Muscle of leg (tissue), 11 donors: ENCODE measurements around the gene BZW2. TPM values are rescaled to one million over a fixed set of nuclear protein-coding genes. Genes with fewer than 3 reads are reported as not detected.

Source experiments
- DNase-seq: peaks from one replicate; pipeline ENCODE4 v3.0.0; 2013
- H3K27ac ChIP-seq: one replicate; pipeline ENCODE4 v1.5.1; 2013; ENCODE audit warnings: mild to moderate bottlenecking, low read length, control low read depth
- H3K27me3 ChIP-seq: one replicate; pipeline ENCODE4 v1.6.1; 2013; ENCODE audit warnings: low read length; ENCODE audit not compliant: control insufficient read depth, insufficient read depth
- H3K36me3 ChIP-seq: one replicate; pipeline ENCODE4 v1.6.1; 2013; ENCODE audit warnings: low read length; ENCODE audit not compliant: control insufficient read depth, insufficient read depth
- H3K4me1 ChIP-seq: one replicate; pipeline ENCODE4 v1.6.1; 2013; ENCODE audit warnings: low read length; ENCODE audit not compliant: control insufficient read depth, insufficient read depth
- H3K4me3 ChIP-seq: one replicate; pipeline ENCODE4 v1.5.1; 2013; ENCODE audit warnings: low read length, control low read depth
- H3K9me3 ChIP-seq: replicated peaks from 2 replicates; pipeline ENCODE4 v1.6.1; 2013; ENCODE audit warnings: low read depth, low read length; ENCODE audit not compliant: control insufficient read depth
- WGBS: methylation state at CpG from one replicate; pipeline ENCODE4 v1.1.5; 2013; ENCODE audit warnings: missing lambda C conversion rate; ENCODE audit not compliant: insufficient coverage; 5-methylcytosine and 5-hydroxymethylcytosine counted together
- polyA plus RNA-seq, 8 donors: library from polyadenylated mRNA; unstranded; fragments of 120-200 nt; gene quantifications; one replicate each; pipeline versions ENCODE4 v1.2.1 to v1.2.3, GENCODE V29; 2013; ENCODE audit warnings: inconsistent platforms in 1 of 8, low replicate concordance in 1 of 8; ENCODE audit not compliant: insufficient read length in 8 of 8, insufficient read depth in 1 of 8
- total RNA-seq: library from RNA; stranded (reverse); fragments of 120-200 nt; gene quantifications from one replicate; pipeline ENCODE4 v1.2.4, GENCODE V29; 2013

The BZW2 gene
- total and polyA plus RNA-seq, 9 donors: 119 to 186 (median 147) TPM

DNA sequence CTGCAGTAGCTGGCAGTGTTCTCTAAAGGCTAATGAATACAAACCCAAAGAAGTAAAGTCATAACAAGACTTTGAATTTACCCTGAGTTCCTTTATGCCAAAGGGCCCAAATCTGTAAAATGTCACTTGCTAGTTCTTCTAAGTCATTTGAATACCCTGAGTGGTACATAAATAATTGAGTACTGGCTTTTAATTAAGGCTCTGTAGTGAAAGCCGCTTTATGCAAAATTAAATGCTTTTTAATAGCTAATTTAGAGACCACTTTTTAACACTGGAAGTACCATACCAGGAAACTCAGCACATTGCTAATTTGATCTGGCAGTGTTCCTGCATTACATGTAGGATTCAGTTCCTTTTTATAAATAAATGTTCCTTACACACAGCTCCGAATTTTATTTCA is 83.6 kb downstream of the BZW2 start:
- H3K4me3 ChIP-seq: no peak overlapping the region
- H3K36me3 ChIP-seq: no peaks in the 10 kb centered on the region
- H3K27me3 ChIP-seq: no peaks in the 10 kb centered on the region
- H3K4me1 ChIP-seq: no peaks in the 10 kb centered on the region
- no peak overlapping the region for H3K27ac ChIP-seq
- no peak for DNase-seq
- no peaks in the 10 kb centered on the region for H3K9me3 ChIP-seq
- no CpG with 5 or more reads among the region's 2 CpGs for WGBS

DNA sequence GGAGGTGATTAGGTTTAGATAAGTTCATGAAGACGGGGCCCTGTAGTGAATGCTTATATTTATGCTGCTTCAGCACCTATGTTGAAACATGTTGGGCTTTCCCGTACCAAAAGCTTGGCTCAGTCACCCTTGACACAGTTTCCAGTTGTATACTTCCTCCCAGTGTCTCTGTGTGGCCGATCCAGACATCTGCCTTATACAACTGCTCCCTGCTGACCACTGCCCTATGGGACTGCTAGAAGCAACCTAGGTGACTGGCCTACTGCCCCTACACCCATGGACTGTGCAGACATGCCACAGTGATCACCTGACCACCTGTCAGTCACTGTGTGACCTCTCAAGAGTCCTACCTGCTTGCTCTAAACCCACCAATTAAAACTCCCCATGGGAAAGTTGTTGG is 85.0 kb downstream of the BZW2 start:
- Histone ChIP-seq H3K4me1 (no peaks in the 10 kb centered on the region), H3K36me3 (no peaks in the 10 kb centered on the region), H3K9me3 (no peaks in the 10 kb centered on the region), H3K4me3 (no peak overlapping the region), H3K27ac (no peak overlapping the region), H3K27me3 (no peaks in the 10 kb centered on the region)
- 78% methylated on average over 3 of the region's 3 CpGs for WGBS
- DNase-seq: no peak

DNA sequence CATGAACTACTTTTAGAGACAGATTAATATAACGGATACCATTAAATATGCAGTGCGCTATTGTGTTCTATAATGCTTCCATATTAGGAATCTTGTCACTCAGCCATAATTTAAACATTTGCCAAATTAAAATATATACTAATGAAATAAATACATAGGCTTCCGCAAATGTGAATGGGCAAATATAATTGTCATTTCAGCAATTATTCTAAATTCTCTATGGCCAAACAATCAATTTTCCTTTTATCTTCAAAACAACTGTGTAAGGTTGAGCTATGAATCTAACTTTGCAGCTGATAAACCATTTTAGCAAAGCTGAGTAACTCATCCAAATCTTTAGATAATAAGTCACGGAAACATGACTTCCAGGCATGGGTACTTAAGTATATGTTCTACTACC is 86.8 kb downstream of the BZW2 start:
- no peaks in the 10 kb centered on the region for H3K27me3 ChIP-seq
- H3K4me1 ChIP-seq: no peaks in the 10 kb centered on the region
- no peak overlapping the region for H3K4me3 ChIP-seq
- no peak for DNase-seq
- H3K9me3 ChIP-seq: no peaks in the 10 kb centered on the region
- H3K27ac ChIP-seq: no peak overlapping the region
- H3K36me3 ChIP-seq: no peaks in the 10 kb centered on the region
- no CpG with 5 or more reads among the region's 4 CpGs for WGBS

- no peaks in the 10 kb centered on the region for H3K9me3 ChIP-seq
- H3K36me3 ChIP-seq: no peaks in the 10 kb centered on the region
- no peak overlapping the region for H3K4me3 ChIP-seq
- no peak for DNase-seq
- no peaks in the 10 kb centered on the region for H3K27me3 ChIP-seq
- WGBS: 72% methylated on average over 2 of the region's 7 CpGs
- H3K4me1 ChIP-seq: no peaks in the 10 kb centered on the region
- no peak overlapping the region for H3K27ac ChIP-seq
Measured at GRCh38 chr7:16734148-16734726, 88.3 kb downstream of the BZW2 start.

GRCh38 chr7:16735020-16735419 is 89.0 kb downstream of the BZW2 start:
- H3K4me3 ChIP-seq: no peak overlapping the region
- WGBS: no CpG with 5 or more reads among the region's 4 CpGs
- no peaks in the 10 kb centered on the region for H3K4me1 ChIP-seq
- no peaks in the 10 kb centered on the region for H3K36me3 ChIP-seq
- H3K27ac ChIP-seq: no peak overlapping the region
- H3K9me3 ChIP-seq: no peaks in the 10 kb centered on the region
- no peak for DNase-seq
- H3K27me3 ChIP-seq: no peaks in the 10 kb centered on the region

DNA sequence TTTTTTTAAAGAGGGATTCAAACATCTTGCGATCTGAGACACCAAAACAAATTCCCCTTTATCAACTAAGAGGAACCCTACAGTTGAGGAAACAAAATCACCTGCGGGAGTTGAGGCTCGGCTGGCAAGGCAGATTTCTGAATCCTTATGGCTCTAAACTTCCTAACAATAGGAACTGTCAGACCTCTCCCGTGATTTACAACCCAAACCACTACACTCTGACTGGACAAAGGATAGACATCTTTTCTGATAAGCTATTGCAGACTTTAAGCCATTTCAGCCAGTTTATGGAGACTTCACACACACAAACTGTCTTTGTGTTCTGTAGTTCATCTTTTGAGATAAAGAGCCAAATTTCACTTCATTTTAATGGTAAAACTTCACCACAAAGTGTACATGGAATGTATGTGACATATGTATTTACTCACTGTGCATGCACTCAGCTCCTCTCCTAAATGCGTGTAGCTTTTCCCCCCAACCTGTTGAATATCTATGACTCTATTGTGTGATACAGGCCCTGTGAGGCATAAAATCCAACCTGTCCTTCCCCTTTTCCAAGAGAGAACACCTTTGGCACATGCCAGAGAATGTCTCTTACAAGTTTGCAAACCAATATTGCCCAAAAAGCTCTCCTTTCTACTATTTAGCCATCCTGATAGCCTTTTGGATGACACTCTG is 92.2 kb downstream of the BZW2 start:
- no peak for DNase-seq
- WGBS: 71% methylated on average over 3 of the region's 5 CpGs
- no peak overlapping the region for H3K4me3 ChIP-seq
- no peaks in the 10 kb centered on the region for H3K9me3 ChIP-seq
- H3K27me3 ChIP-seq: no peaks in the 10 kb centered on the region
- no peaks in the 10 kb centered on the region for H3K36me3 ChIP-seq
- H3K27ac ChIP-seq: no peak overlapping the region
- H3K4me1 ChIP-seq: no peaks in the 10 kb centered on the region

DNA sequence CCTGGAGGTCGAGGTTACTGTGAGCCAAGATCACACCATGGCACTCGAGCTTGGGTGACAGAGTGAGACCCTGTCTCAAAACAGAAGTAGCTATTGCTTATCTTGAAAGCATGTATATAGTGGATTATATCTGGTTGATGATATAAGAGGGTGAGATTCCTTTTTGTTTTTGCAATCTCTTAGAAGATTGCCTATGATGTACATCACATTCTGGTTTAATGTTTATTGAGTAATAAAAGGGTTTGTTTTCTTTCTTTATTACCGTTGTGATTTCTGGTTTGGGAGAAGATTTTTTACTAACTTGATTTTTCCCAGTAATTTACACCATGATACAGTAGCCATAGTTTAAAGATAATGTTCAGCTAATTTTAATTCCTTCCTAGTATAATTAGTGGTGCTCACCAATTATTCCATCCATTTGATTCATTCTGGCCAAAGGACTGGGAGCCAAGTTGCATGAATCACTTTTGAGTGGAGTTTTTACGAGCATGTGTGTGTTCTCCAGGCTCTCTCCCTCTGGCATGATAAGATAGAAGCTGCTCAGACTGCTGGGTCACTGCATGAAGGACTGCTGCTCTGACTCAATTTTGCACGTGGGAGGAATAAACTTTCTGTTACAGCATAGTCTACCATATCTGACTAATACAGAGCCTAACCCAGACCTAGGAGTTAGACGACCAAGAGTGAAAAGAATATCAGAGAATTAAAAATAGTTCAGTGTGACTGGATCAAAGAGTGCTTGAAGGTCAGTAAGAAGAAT is 94.1 kb downstream of the BZW2 start:
- Histone ChIP-seq H3K4me1 (no peaks in the 10 kb centered on the region), H3K36me3 (no peaks in the 10 kb centered on the region), H3K27me3 (no peaks in the 10 kb centered on the region), H3K27ac (no peak overlapping the region), H3K4me3 (no peak overlapping the region), H3K9me3 (no peaks in the 10 kb centered on the region)
- peak; percentile 18 for DNase-seq
- 94% methylated on average over 3 of the region's 6 CpGs for WGBS

- H3K4me3 ChIP-seq: no peak overlapping the region
- no peaks in the 10 kb centered on the region for H3K36me3 ChIP-seq
- H3K27me3 ChIP-seq: no peaks in the 10 kb centered on the region
- no peak for DNase-seq
- H3K4me1 ChIP-seq: no peaks in the 10 kb centered on the region
- WGBS: 63% methylated on average over 1 of the region's 3 CpGs
- no peak overlapping the region for H3K27ac ChIP-seq
- no peaks in the 10 kb centered on the region for H3K9me3 ChIP-seq
Measured at GRCh38 chr7:16740623-16740953, 94.6 kb downstream of the BZW2 start.

- Histone ChIP-seq H3K36me3 (no peaks in the 10 kb centered on the region), H3K27ac (no peak overlapping the region), H3K4me3 (no peak overlapping the region), H3K4me1 (no peaks in the 10 kb centered on the region), H3K27me3 (no peaks in the 10 kb centered on the region), H3K9me3 (no peaks in the 10 kb centered on the region)
- WGBS: no CpG with 5 or more reads among the region's 1 CpG
- DNase-seq: peak; percentile 13
Measured at GRCh38 chr7:16740996-16741395, 95.0 kb downstream of the BZW2 start.

DNA sequence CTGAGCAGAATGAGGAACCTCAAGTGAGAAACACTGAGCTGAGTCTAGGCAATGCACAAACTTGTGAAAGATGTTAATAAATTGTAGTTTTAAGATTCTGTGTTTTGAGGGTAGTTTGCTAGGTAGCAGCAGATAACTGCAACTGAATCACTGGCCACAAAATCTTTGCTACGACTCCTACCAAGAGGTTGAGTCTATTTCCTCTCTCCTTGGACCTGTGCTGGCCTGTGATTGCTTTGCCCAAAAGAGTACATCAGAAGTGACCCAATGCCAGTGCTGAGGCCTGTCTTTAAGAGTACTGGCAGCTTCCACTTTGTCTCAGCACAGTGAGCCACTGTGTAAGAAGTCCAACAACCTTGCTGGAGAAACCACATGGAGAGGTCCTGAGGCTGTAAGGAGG is 95.7 kb downstream of the BZW2 start:
- no peak for DNase-seq
- Histone ChIP-seq H3K27me3 (no peaks in the 10 kb centered on the region), H3K36me3 (no peaks in the 10 kb centered on the region), H3K27ac (no peak overlapping the region), H3K9me3 (no peaks in the 10 kb centered on the region), H3K4me3 (no peak overlapping the region), H3K4me1 (no peaks in the 10 kb centered on the region)
- 100% methylated on average over 1 of the region's 1 CpG for WGBS
